NCI-H748 (cell line): ENCODE results near the gene IFI27L2.
A peak's percentile ranks its signal among the peaks of the same experiment; 100 is the strongest.

ENCODE experiments used
- DNase-seq: peaks from one replicate; lab custom pipeline; 2025; ENCODE audit not compliant: unreplicated experiment; lab: John Stamatoyannopoulos, UW

Gene IFI27L2

GRCh38 chr14:94153750-94154342, 24.4 kb upstream of the IFI27L2 start:
- DNase-seq, result no peak

- no peak for DNase-seq
These were observed 23.3 kb upstream of the IFI27L2 start for GRCh38 chr14:94152676-94153075.

DNA sequence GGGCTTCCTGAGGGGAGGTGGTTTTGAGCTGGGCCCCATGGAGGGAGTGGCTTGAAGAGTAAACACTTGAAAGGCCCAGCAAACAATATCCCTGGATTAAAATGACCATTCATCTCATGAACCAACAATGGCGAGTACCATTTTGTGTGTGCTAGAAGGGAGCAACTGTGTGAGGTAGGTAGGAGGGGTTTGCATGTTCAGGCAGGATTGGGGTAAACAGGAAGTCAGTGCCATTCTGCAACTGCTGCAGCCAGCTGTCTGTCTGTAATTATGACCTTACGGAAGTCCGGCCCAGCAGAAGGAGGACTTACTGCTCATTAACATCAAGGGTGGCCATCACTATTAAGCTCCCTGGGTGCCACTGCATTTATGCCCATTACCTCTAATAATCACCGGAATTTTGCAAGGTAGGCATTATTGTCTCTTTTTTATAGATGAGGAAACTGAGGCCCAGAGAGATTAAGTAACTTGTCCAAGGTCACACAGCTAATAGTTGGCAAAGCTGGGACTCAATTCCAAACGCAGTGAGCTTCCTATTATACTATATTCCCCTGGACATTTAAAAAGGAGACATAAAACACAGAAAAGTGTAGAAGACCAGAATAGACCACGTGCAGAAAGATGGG, 16.6 kb upstream of the IFI27L2 start:
- peak; percentile 100 for DNase-seq

- no peak for DNase-seq
These were observed 15.4 kb upstream of the IFI27L2 start for GRCh38 chr14:94144765-94145164.

DNA sequence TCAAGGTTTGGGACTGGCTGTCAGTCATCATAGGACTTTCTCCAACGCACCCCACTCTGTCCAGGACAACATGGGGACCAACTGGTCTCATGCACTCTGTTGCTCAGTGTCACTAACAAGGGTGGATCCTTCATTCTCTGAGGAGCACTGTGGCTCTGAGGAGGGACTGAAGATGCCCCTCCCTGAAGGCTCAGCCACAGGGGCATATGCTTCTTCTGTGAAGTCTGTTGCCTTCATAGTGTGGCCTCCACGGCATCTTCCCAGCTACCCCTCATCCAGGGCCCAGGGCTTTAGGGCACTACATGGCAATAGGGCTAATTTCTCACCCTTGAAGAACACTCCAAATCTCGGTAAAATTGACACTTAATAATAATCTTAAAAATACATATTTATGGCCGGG, 14.3 kb upstream of the IFI27L2 start:
- no peak for DNase-seq

DNA sequence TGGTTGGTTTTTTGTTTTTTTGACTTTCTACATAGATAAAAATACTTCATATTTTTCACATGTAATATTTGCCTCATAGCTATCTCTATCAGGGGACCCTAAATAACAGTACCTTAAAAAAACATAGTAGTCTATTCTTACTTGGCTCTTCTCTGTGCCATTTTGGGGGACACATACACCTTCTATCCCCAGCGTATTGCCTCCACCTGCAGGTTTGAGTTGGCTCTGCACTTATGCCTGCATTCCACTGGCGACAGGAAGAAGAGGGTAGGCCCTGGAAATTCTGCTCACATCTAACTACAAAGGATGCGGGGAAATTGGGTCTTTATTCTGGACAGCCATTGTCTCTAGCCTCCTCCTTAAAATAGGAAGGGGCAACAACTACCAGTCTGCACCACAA, 13.8 kb upstream of the IFI27L2 start:
- peak; percentile 26 for DNase-seq

DNA sequence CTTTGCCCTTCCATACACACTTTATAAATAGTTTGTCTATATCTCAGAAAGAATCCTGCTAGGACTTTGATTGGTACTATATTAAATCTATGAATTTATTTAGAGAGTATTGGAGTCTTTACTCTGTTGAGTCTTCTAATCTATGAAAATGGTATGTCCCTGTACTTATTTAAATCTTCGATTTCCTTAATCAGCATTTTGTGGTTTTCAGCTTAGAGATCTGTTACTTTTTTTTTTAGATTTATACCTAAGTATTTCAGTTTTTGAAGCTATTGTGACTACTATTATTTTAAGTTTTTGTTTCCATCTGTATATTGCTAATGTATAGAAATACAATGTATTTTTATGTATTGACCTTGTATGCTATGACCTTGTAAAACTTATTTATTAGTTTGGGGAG, 13.4 kb upstream of the IFI27L2 start:
- no peak for DNase-seq

- DNase-seq, result no peak
These were observed 12.8 kb upstream of the IFI27L2 start for GRCh38 chr14:94142247-94142646.

DNA sequence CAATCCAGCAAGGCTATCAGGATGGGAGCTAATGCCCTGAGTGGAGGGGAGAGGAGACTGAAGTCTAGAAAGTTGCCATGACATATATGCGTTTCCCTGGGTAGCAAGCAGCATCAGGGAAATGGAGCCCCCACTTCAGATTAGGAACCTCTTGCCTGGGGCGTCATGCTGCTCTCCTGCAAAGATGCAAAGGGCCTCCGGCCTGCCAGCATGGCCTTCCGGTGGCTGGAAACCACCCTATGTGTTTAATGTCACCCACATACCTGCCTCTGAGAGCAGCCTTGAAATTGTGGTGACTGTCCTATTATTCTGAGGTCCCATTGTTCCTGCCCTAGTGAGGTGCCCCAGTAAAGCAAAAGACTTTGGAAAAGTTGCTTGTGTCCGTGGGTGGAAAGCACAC, 10.0 kb upstream of the IFI27L2 start:
- DNase-seq, result no peak

- DNase-seq, result no peak
These were observed 9.6 kb upstream of the IFI27L2 start for GRCh38 chr14:94139006-94139405.

GRCh38 chr14:94138251-94138650, 8.8 kb upstream of the IFI27L2 start:
- peak; percentile 57 for DNase-seq

DNA sequence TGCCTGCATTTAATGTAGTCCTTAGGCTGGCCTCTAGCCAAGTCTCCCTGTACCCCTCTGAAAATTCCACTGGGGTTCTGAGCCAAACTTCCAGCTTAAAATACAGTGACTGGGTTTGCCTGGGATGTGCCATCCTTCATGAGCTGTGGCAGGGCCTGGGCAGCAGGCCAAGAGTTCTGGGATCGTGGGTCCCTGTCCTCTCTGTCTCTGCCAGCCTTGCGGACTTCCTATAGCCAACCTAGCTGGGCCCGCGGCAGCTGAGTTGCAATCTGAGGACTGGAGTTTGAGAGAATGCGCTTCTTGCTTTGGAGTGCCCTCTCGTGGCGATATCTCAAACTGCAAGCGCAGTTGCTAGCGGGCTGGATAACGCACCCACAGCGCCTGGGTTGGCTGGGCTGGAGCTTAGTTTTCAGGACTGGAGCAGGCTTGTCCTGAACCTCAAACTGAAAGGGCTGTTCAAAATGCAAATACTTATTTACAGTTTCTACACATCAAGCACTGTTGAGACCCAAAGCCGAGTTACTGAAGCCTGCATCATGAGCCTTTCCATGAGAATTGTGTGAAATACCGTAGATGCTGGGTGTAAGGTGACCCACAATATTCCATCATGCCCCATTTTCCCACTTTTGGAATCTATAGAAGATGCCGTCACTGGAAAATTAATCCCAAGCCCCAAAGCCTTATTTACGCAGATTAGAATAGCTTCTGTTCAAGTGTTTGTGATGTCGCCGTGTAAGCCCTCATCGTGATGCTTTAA, 7.3 kb upstream of the IFI27L2 start:
- DNase-seq, result peak; percentile 93

- no peak for DNase-seq
These were observed 6.1 kb upstream of the IFI27L2 start for GRCh38 chr14:94135476-94135875.

DNA sequence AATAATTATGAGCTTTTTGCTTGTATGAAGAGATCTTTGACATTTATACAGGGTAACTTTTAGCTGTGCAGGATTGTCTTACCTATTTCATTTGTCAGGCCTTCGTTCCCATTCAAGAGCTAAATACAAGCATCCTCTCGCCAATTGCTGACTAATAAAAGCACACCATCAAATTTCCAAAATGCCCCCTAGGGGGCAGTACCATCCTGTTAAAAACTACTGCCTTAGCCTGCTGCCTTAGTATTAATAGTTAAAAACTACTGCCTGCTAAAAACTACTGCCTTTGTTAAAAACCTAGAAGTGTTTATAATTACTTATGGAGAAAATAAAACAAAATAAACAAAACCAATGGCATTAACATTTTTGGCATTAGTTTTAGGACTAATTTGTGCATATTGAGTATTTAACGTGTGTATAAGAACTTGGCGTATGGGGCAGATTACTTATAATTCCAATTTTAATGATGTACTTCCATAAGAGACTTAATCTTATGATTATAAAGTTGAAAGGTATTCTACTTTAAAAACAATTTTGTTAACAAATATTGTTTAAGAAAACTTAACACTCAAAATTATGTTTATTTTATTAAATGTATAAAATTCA, 3.0 kb upstream of the IFI27L2 start:
- DNase-seq, result peak; percentile 84

DNA sequence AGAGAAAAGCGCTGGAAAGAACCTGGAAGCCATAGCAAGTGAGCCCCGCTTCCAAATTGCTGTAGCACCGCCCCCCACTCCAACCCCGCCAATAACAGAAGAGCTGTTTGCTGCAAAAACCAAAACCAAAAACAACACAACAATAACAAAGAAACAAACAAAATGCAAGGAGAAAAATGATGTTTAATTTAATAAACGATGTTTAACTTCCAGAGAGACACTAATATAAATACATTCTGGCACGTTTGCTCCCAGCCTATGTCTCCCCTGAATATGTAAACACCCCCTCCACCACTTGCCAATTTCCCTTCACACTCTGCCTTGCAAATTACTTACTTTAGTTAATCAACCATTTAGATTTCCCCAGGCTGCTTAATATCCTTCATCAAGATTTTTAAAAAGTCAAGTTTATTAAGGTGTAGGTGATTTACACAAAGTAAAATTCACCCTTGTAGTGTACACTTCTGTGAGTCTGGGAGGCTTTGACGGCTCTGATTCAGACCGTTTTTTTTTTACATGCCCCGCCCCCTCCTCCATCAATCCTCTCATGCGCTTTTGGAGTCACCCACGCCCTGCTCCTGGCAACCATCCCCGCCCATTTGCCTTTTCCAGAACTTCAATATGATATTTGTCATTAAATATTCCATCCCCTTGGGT, 482 bp upstream of the IFI27L2 start:
- peak; percentile 81 for DNase-seq

GRCh38 chr14:94128216-94128839, 1.1 kb downstream of the IFI27L2 start:
- DNase-seq, result no peak

DNA sequence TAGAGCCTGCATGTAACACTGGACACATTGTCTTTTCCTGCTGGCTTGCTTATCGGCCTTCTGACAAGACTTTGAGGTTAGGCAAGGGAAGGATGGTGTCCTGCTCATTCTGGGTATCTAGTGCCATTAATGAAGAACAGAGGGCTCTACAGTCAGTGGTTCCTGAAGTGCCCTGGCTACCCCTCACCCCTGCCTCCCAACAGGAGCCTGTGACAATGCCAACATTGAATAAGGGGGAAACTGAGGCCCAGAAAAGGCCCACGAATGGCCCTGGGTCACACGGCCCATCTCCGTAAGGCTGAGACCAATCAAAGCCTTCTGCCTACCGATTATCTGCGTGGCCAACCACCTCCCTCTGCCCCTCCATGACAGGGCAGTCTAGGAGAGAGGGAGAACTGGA, 2.1 kb downstream of the IFI27L2 start:
- DNase-seq, result no peak

DNA sequence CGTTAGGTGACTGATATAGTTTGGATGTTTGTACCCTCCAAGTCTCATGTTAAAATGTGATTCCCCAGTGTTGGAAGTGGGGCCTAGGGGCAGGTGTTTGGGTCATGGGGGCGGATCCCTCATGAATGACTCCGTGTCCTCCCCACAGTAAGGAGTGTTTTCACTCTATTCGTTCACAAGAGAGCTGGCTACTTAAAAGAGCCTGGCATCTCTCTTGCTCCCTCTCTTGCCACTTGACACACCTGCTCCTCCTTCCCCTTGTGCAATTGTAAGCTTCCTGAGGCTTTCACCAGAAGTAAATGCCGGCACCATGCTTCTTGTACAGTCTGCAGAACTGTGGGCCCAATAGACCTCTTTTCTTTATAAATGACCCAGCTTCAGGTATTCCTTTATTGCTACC, 2.6 kb downstream of the IFI27L2 start:
- DNase-seq, result no peak

DNA sequence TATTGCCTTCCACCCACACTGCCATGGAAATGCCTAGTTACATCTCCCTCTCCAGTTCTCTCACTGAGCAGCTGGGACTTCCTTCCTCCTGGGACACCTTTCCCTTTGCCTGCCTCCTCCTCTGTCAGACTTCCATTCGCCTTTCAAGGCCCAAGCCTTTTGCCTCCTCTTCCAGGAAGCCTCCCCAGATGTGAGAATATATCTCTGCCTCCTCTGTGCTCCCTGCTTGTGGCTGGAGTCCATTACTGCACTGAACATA, 3.1 kb downstream of the IFI27L2 start:
- no peak for DNase-seq

- no peak for DNase-seq
These were observed 3.6 kb downstream of the IFI27L2 start for GRCh38 chr14:94125659-94126418.
